ENCODE data around the gene TOX3. TPM values are rescaled to one million over a fixed set of nuclear protein-coding genes. Genes with fewer than 3 reads are reported as not detected.

Gene TOX3
- total and polyA plus RNA-seq, 2 of the 8 experiments (the other 6 are each of a cell fraction or from before 2014, with no cell fraction given), result 16.7 to 31.2 TPM

GRCh38 chr16:52500963-52501362 lies 46.0 kb downstream of the TOX3 start:
- Histone ChIP-seq H2BK20ac (ENCODE audit: low read length) (no peak overlapping the region), H3K79me2 (ENCODE audit: control insufficient read depth in 1 of 2, insufficient read depth in 2 of 2, low read length in 2 of 2) (peaks cover 3 to 82% of the 10 kb centered on the region in 2 experiments; a peak in 3 of 4 replicates), H2BK120ac (replicated peaks; ENCODE audit: low read depth, low read length) (no peak overlapping the region), H3K36me3 (ENCODE audit: control insufficient read depth in 2 of 4, insufficient read depth in 4 of 4, low read length in 3 of 4) (no peaks in the 10 kb centered on the region), H3K79me1 (ENCODE audit: low read depth, low read length) (peaks cover 4% of the 10 kb centered on the region), H2AK5ac (ENCODE audit: low read depth, low read length) (no peak overlapping the region), H3K9me3 (ENCODE audit: insufficient read depth in 2 of 2, low read depth in 1 of 2, low read length in 1 of 2) (no peaks in the 10 kb centered on the region), H3K9ac (replicated peaks in 1 of 4; ENCODE audit: extremely low read depth in 1 of 4, low read depth in 3 of 4, low read length in 3 of 4) (no peak overlapping the region), H3K4ac (replicated peaks; ENCODE audit: insufficient read length, low read depth, low read length) (no peak overlapping the region), H4K91ac (replicated peaks; ENCODE audit: insufficient read length, low read length) (no peak overlapping the region), H4K8ac (ENCODE audit: extremely low read depth, insufficient read depth, low read length) (no peak overlapping the region), H3K27ac (ENCODE audit: low read depth, low read length) (no peak overlapping the region), H4K5ac (ENCODE audit: insufficient read length, low read depth, low read length) (no peak overlapping the region), H3K18ac (ENCODE audit: extremely low read depth, low read length) (no peak overlapping the region), H3K4me2 (ENCODE audit: insufficient read depth in 1 of 2, low read depth in 2 of 2, low read length in 2 of 2) (no peak overlapping the region), H4K20me1 (replicated peaks in 1 of 2; ENCODE audit: control insufficient read depth in 1 of 2, insufficient read depth in 2 of 2, low read length in 2 of 2) (peaks cover 0 to 4% of the 10 kb centered on the region in 2 experiments), H3K4me3 (ENCODE audit: extremely low read depth in 1 of 4, insufficient read depth in 2 of 4, low read depth in 3 of 4, low read length in 4 of 4) (no peak overlapping the region), H3K4me1 (replicated peaks in 1 of 4; ENCODE audit: control insufficient read depth in 3 of 4, insufficient read depth in 4 of 4, low read length in 3 of 4) (peaks cover 2 to 19% (median 10%) of the 10 kb centered on the region in 4 experiments; a peak in 5 of 7 replicates), H2BK5ac (ENCODE audit: low read depth, low read length) (no peak overlapping the region), H3K23ac (ENCODE audit: insufficient read length) (no peak overlapping the region), H2BK15ac (ENCODE audit: low read length) (no peak overlapping the region), H2BK12ac (ENCODE audit: low read depth, low read length) (no peak overlapping the region), H3K23me2 (ENCODE audit: low read depth, low read length) (no peaks in the 10 kb centered on the region), H3K14ac (ENCODE audit: insufficient read length) (no peak overlapping the region), H2AFZ (ENCODE audit: low read length) (no peak overlapping the region), H3K27me3 (replicated peaks in 1 of 4; ENCODE audit: control insufficient read depth in 3 of 4, extremely low read depth in 1 of 4, insufficient read depth in 3 of 4, low read length in 3 of 4) (no peaks in the 10 kb centered on the region), H3K56ac (replicated peaks; ENCODE audit: insufficient read length, low read depth, low read length) (no peak overlapping the region)
- no peak for DNase-seq (ENCODE audit: low read depth in 1 of 2, low spot score in 2 of 2)
- ChIA-PET CTCF (ENCODE audit: partially characterized antibody) (interaction anchor here (1.2 kb wide), 1 partner anchor 26 kb away, joined by 3 read pairs; no protein-coding TSS in a partner anchor), POLR2A (ENCODE audit: partially characterized antibody) (no interaction called here)
- no peak for FAIRE-seq
- TF ChIP-seq SAP30 (IDR thresholded peaks at IDR 0.05; ENCODE audit: insufficient read depth, insufficient replicate concordance, low read length) (no peak), EZH2 (IDR thresholded peaks at IDR 0.05; ENCODE audit: low read depth, low read length, severe bottlenecking) (no peak), SIX5 (IDR thresholded peaks at IDR 0.05; ENCODE audit: low read depth, low read length) (no peak), FOSL1 (IDR thresholded peaks at IDR 0.05; ENCODE audit: insufficient read depth, low read depth, low read length) (no peak), ATF2 (IDR thresholded peaks at IDR 0.05; ENCODE audit: low read length) (no peak), CREB1 (IDR thresholded peaks at IDR 0.05) (no peak), RBBP5 (IDR thresholded peaks at IDR 0.05; ENCODE audit: borderline replicate concordance, low read depth, low read length) (no peak), SP2 (IDR thresholded peaks at IDR 0.05; ENCODE audit: low read length) (no peak)

Measured in H1 (cell line).